CD14-positive monocyte (primary cell): ENCODE measurements around the gene DRAP1. TPM values are rescaled to one million over a fixed set of nuclear protein-coding genes. Genes with fewer than 3 reads are reported as not detected.

Experiments used
- DNase-seq, 3 donors: peaks; one replicate each; pipeline ENCODE4 v3.0.0-alpha.2; 2011 to 2022
- H2AFZ ChIP-seq: 2 replicates; pipeline ENCODE4 v1.6.0; 2012; ENCODE audit warnings: mild to moderate bottlenecking, low read depth, low read length, inconsistent platforms; ENCODE audit not compliant: insufficient read depth, poor library complexity, severe bottlenecking
- H3K27ac ChIP-seq, 2 donors: 1 replicate in 1 of 2; 2 replicates in 1 of 2; pipeline ENCODE4 v1.5.1; 2012 to 2013; ENCODE audit warnings: low read length in 2 of 2, control low read depth in 1 of 2, inconsistent platforms in 1 of 2, low read depth in 1 of 2, mild to moderate bottlenecking in 1 of 2
- H3K27me3 ChIP-seq, 2 donors: one replicate each; pipeline versions ENCODE4 v1.6.0 to v1.6.1; 2011 to 2013; ENCODE audit warnings: low read length in 2 of 2; ENCODE audit not compliant: control insufficient read depth in 2 of 2, insufficient read depth in 2 of 2
- H3K36me3 ChIP-seq, 2 donors: replicated peaks in 1 of 2; 1 replicate in 1 of 2; 2 replicates in 1 of 2; pipeline versions ENCODE4 v1.5.1 to v1.6.1; 2012 to 2013; ENCODE audit warnings: low read length in 2 of 2, control low read depth in 1 of 2, inconsistent platforms in 1 of 2, mild to moderate bottlenecking in 1 of 2; ENCODE audit not compliant: insufficient read depth in 2 of 2, control insufficient read depth in 1 of 2
- H3K4me1 ChIP-seq, 2 donors: 1 replicate in 1 of 2; 2 replicates in 1 of 2; pipeline versions ENCODE4 v1.5.1 to v1.6.1; 2012 to 2013; ENCODE audit warnings: low read length in 2 of 2, control low read depth in 1 of 2, inconsistent platforms in 1 of 2, mild to moderate bottlenecking in 1 of 2, moderate library complexity in 1 of 2; ENCODE audit not compliant: insufficient read depth in 2 of 2, control insufficient read depth in 1 of 2
- H3K4me2 ChIP-seq: replicated peaks from 2 replicates; pipeline ENCODE3; 2012; ENCODE audit warnings: low read length, moderate library complexity, mild to moderate bottlenecking; ENCODE audit not compliant: poor library complexity, severe bottlenecking; ENCODE audit errors: extremely low read depth
- H3K4me3 ChIP-seq, 3 experiments: fragments of 200-600 bp in 1 of 3; sonication (generic) in 1 of 3; replicated peaks in 1 of 3; 1 replicate in 2 of 3; 2 replicates in 1 of 3; pipeline ENCODE4 v1.5.1; 2011 to 2013; ENCODE audit warnings: low read length in 3 of 3, mild to moderate bottlenecking in 3 of 3, control low read depth in 2 of 3, low read depth in 2 of 3, inconsistent platforms in 1 of 3, moderate library complexity in 1 of 3
- H3K79me2 ChIP-seq: 2 replicates; pipeline ENCODE4 v1.6.0; 2012; ENCODE audit warnings: mild to moderate bottlenecking, control low read depth, inconsistent platforms, low read length, moderate library complexity; ENCODE audit not compliant: insufficient read depth
- H3K9ac ChIP-seq: 2 replicates; pipeline ENCODE4 v1.6.0; 2017; ENCODE audit warnings: low read length, mild to moderate bottlenecking; ENCODE audit not compliant: insufficient read depth, poor library complexity, severe bottlenecking
- H3K9me3 ChIP-seq, 2 donors: replicated peaks in 1 of 2; 1 replicate in 1 of 2; 2 replicates in 1 of 2; pipeline versions ENCODE4 v1.5.1 to v1.6.1; 2012 to 2013; ENCODE audit warnings: low read length in 2 of 2, control low read depth in 1 of 2; ENCODE audit not compliant: control insufficient read depth in 1 of 2, insufficient read depth in 1 of 2
- H4K20me1 ChIP-seq: 2 replicates; pipeline ENCODE4 v1.6.0; 2012; ENCODE audit warnings: mild to moderate bottlenecking, low read length, control low read depth, moderate library complexity; ENCODE audit not compliant: insufficient read depth
- H3K27ac Mint-ChIP-seq, 7 donors: one replicate each; pipeline ENCODE4 v1.8.0; 2020; ENCODE audit warnings: mild to moderate bottlenecking in 7 of 7, mixed read lengths in 7 of 7, moderate library complexity in 6 of 7, inconsistent platforms in 2 of 7
- H3K27me3 Mint-ChIP-seq, 3 donors: one replicate each; pipeline ENCODE4 v1.8.0; 2021 to 2022; ENCODE audit warnings: low read depth in 3 of 3, mild to moderate bottlenecking in 3 of 3, mixed read lengths in 3 of 3, moderate library complexity in 3 of 3, inconsistent platforms in 1 of 3
- H3K36me3 Mint-ChIP-seq, 2 donors: one replicate each; pipeline ENCODE4 v1.8.0; 2020; ENCODE audit warnings: mixed read lengths in 2 of 2, inconsistent platforms in 1 of 2, mild to moderate bottlenecking in 1 of 2
- H3K4me1 Mint-ChIP-seq: one replicate; pipeline ENCODE4 v1.8.0; 2020; ENCODE audit warnings: mild to moderate bottlenecking, mixed read lengths
- H3K4me3 Mint-ChIP-seq, 2 donors: one replicate each; pipeline ENCODE4 v1.8.0; 2020; ENCODE audit warnings: mild to moderate bottlenecking in 2 of 2, mixed read lengths in 2 of 2, moderate library complexity in 1 of 2
- H3K9me3 Mint-ChIP-seq, 7 donors: one replicate each; pipeline ENCODE4 v1.8.0; 2020 to 2022; ENCODE audit warnings: mixed read lengths in 7 of 7, mild to moderate bottlenecking in 6 of 7, moderate library complexity in 6 of 7, inconsistent platforms in 2 of 7
- WGBS: methylation state at CpG from one replicate; pipeline ENCODE4 v1.1.5; 2013; ENCODE audit warnings: missing lambda C conversion rate; ENCODE audit not compliant: insufficient coverage; 5-methylcytosine and 5-hydroxymethylcytosine counted together
- intact Hi-C, 2 donors: fragments of 100-400 bp; cut with micrococcal nuclease; formaldehyde crosslinking; loops; one replicate each; pipeline versions ENCODE4 v1.15.0 to v1.15.1; 2023
- polyA plus RNA-seq, 3 donors: library from polyadenylated mRNA; depleted of rRNA in 1 of 3; unstranded in 2 of 3; stranded (reverse) in 1 of 3; fragments of 300-500 nt in 2 of 3; fragments of >200 nt in 1 of 3; fragmentation: Illumina TruSeq in 2 of 3; gene quantifications; 1 replicate in 2 of 3; 2 replicates in 1 of 3; pipeline ENCODE4 v1.2.3, GENCODE V29; 2012 to 2021
- TF ChIP-seq, protein P1 (sequence below): fragments of 200-600 bp; IDR thresholded peaks from one replicate; pipeline ENCODE4 v1.8.0; 2022; ENCODE audit warnings: antibody characterized with exemption, mild to moderate bottlenecking

DRAP1 gene
- polyA plus RNA-seq, 3 donors = 68.3 to 97.2 (median 72.1) TPM

DNA sequence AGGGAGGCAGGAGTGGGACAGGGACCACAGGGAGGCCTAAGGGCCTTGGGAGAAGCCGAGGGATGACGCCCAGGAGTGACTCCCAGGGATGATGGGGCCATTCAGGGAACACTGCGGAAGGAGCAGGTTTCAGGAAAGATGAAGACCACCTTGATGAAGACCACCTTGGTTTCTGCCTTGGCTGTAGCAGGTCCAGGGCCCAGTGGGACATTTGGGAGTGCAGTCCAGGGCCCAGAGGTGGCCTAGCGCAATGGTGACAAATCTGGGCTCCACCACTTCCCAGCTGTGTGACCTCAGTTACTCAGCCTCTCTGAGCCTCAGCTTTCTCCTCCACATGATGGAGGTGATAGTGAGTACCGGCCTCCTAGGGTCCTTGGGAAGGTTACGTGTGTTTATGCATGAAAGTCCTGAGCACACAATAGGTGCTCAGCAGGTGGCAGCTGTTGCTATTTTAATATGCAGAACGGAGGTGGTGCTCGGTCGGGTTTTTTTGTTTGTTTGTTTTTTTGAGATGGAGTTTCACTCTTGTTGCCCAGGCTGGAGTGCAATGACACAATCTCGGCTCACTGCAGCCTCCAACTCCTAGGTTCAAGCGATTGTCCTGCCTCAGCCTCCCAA, 26.8 kb downstream of the DRAP1 start:
- 97% methylated on average over 8 of the region's 11 CpGs for WGBS

DNA sequence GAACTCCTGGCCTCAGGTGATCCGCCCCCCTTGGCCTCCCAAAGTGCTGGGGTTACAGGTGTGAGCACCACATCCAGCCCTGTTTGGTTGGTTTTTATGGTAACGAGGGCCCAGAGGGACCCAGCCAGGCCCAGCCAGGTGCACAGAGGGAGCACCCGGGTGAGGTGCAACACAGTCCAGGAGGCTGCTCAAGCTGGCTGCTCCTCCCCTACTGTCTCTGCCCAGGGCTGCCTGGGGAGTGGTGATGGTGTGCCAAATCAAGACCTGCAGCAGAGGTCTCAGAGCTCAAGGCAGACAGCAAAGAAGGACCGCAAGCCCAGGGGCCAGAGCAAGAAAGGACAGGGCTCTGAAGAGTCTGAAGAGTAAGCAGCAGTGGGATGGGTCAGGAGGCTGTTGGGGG, 27.4 kb downstream of the DRAP1 start:
- Mint-ChIP-seq H3K36me3 (no peaks in the 10 kb centered on the region), H3K4me3 (no peak overlapping the region), H3K9me3 (peaks cover 0 to 2% (median 0%) of the 10 kb centered on the region in 7 donors), H3K4me1 (peaks cover 11% of the 10 kb centered on the region), H3K27me3 (peaks cover 6 to 10% (median 10%) of the 10 kb centered on the region in 3 donors), H3K27ac (no peak overlapping the region)
- Histone ChIP-seq H3K79me2 (no peaks in the 10 kb centered on the region), H3K27me3 (no peaks in the 10 kb centered on the region), H4K20me1 (no peaks in the 10 kb centered on the region), H3K9ac (no peak overlapping the region), H3K4me1 (peaks cover 10% of the 10 kb centered on the region in 2 donors), H3K27ac (no peak overlapping the region), H3K36me3 (no peaks in the 10 kb centered on the region), H3K4me2 (no peak overlapping the region), H3K9me3 (no peaks in the 10 kb centered on the region), H2AFZ (no peak overlapping the region), H3K4me3 (no peak overlapping the region)
- intact Hi-C loops = no loop called here
- WGBS = 94% methylated on average over 3 of the region's 4 CpGs
- TF ChIP-seq, protein P1, sequence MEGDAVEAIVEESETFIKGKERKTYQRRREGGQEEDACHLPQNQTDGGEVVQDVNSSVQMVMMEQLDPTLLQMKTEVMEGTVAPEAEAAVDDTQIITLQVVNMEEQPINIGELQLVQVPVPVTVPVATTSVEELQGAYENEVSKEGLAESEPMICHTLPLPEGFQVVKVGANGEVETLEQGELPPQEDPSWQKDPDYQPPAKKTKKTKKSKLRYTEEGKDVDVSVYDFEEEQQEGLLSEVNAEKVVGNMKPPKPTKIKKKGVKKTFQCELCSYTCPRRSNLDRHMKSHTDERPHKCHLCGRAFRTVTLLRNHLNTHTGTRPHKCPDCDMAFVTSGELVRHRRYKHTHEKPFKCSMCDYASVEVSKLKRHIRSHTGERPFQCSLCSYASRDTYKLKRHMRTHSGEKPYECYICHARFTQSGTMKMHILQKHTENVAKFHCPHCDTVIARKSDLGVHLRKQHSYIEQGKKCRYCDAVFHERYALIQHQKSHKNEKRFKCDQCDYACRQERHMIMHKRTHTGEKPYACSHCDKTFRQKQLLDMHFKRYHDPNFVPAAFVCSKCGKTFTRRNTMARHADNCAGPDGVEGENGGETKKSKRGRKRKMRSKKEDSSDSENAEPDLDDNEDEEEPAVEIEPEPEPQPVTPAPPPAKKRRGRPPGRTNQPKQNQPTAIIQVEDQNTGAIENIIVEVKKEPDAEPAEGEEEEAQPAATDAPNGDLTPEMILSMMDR = no peak
- no peak for DNase-seq

More for the DNA sequence above, 26.8 kb downstream of the DRAP1 start:
- no peak overlapping the region for H2AFZ ChIP-seq
- intact Hi-C loops = no loop called here
- peak overlapping the region in 1 of 7 donors; percentile 14 for H3K27ac Mint-ChIP-seq
- H3K4me1 Mint-ChIP-seq = peaks cover 17% of the 10 kb centered on the region
- no peaks in the 10 kb centered on the region for H3K36me3 Mint-ChIP-seq
- H3K4me1 ChIP-seq = peaks cover 16% of the 10 kb centered on the region in 2 donors
- H3K4me2 ChIP-seq = no peak overlapping the region
- peaks cover 0 to 2% (median 0%) of the 10 kb centered on the region in 7 donors for H3K9me3 Mint-ChIP-seq
- H3K9ac ChIP-seq = no peak overlapping the region
- no peak for DNase-seq
- H4K20me1 ChIP-seq = no peaks in the 10 kb centered on the region
- H3K27me3 Mint-ChIP-seq = peaks cover 6 to 10% (median 8%) of the 10 kb centered on the region in 3 donors
- no peaks in the 10 kb centered on the region for H3K36me3 ChIP-seq
- H3K9me3 ChIP-seq = no peaks in the 10 kb centered on the region
- no peak overlapping the region for H3K4me3 Mint-ChIP-seq
- no peaks in the 10 kb centered on the region for H3K27me3 ChIP-seq
- no peak overlapping the region for H3K27ac ChIP-seq
- H3K79me2 ChIP-seq = no peaks in the 10 kb centered on the region
- no peak overlapping the region for H3K4me3 ChIP-seq
- TF ChIP-seq, protein P1 = no peak
